HFFc6 (cell line): Measurements from ENCODE around the gene ERG. TPM values are rescaled to one million over a fixed set of nuclear protein-coding genes. Genes with fewer than 3 reads are reported as not detected.

Experiments
- DNase-seq: peaks from one replicate; pipeline ENCODE4 v3.0.0-alpha.2; 2018
- H3K27ac Mint-ChIP-seq: 2 replicates; pipeline ENCODE4 v1.8.0; 2020; ENCODE audit warnings: mild to moderate bottlenecking, mixed read lengths
- H3K27me3 Mint-ChIP-seq: 2 replicates; pipeline ENCODE4 v1.8.0; 2021; ENCODE audit warnings: mild to moderate bottlenecking, moderate library complexity, mixed read lengths; ENCODE audit not compliant: insufficient read depth
- H3K36me3 Mint-ChIP-seq: 2 replicates; pipeline ENCODE4 v1.8.0; 2021; ENCODE audit warnings: low read depth, mixed read lengths
- H3K4me1 Mint-ChIP-seq: 2 replicates; pipeline ENCODE4 v1.8.0; 2020; ENCODE audit warnings: low read depth, mixed read lengths
- H3K4me3 Mint-ChIP-seq: 2 replicates; pipeline ENCODE4 v1.8.0; 2020; ENCODE audit warnings: mild to moderate bottlenecking, moderate library complexity, mixed read lengths
- H3K9me3 Mint-ChIP-seq: 2 replicates; pipeline ENCODE4 v1.8.0; 2020; ENCODE audit warnings: mild to moderate bottlenecking, mixed read lengths
- total RNA-seq, 6 experiments: library from RNA; stranded (reverse); fragmentation: NEBNext Ultra II Directional; extraction: Animal tissue kit (Norgen Biotek cat#: 25700); gene quantifications; 2 replicates in 1 of 6; 3 replicates in 5 of 6; pipeline ENCODE4 v1.2.3, GENCODE V29; 2021
- TF ChIP-seq, protein P1 (sequence below): fragments of 200-600 bp; sonication (generic); IDR thresholded peaks from 2 replicates; pipeline ENCODE4 v1.5.0; 2021; ENCODE audit warnings: antibody characterized with exemption, mild to moderate bottlenecking

The ERG gene
- total RNA-seq, 6 experiments from 2014 or later = not detected

DNA sequence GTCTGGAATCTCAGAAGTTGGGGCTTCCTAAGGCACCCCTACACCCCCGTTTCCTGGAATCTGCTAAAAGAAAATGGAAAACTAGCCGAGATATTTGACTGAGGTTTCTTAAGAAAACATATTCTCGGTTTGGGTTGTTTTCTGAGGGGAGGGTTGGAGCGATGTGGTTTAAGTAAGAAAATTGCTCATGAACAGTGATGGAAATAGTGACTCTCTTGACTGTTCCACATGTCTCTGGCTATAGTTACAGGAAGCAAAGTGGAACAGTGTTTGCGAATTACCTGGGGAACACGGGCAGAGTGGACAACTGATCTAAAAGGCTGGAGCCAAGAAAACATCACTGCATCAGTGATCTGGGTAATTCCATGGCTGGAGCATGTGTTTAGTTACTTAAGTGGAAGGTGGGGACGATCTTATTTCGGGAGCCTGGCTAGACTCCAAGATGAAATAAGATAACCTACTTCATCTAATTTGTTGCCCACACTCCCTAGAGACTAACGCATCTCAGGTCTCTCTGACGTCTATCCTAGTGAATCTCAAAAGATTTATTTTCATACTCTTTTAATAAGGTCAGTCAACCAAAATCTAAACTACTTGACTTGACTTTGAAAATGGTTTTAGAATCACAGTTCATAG is 149.0 kb downstream of the ERG start:
- H3K27ac Mint-ChIP-seq = no peak overlapping the region
- no peaks in the 10 kb centered on the region for H3K9me3 Mint-ChIP-seq
- peaks cover 38% of the 10 kb centered on the region for H3K4me1 Mint-ChIP-seq
- no peak overlapping the region for H3K4me3 Mint-ChIP-seq
- TF ChIP-seq, protein P1, sequence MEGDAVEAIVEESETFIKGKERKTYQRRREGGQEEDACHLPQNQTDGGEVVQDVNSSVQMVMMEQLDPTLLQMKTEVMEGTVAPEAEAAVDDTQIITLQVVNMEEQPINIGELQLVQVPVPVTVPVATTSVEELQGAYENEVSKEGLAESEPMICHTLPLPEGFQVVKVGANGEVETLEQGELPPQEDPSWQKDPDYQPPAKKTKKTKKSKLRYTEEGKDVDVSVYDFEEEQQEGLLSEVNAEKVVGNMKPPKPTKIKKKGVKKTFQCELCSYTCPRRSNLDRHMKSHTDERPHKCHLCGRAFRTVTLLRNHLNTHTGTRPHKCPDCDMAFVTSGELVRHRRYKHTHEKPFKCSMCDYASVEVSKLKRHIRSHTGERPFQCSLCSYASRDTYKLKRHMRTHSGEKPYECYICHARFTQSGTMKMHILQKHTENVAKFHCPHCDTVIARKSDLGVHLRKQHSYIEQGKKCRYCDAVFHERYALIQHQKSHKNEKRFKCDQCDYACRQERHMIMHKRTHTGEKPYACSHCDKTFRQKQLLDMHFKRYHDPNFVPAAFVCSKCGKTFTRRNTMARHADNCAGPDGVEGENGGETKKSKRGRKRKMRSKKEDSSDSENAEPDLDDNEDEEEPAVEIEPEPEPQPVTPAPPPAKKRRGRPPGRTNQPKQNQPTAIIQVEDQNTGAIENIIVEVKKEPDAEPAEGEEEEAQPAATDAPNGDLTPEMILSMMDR = no peak
- no peak for DNase-seq
- peaks cover 3% of the 10 kb centered on the region for H3K27me3 Mint-ChIP-seq
- peaks cover 11% of the 10 kb centered on the region; the same call in 1 of the 2 replicates for H3K36me3 Mint-ChIP-seq

DNA sequence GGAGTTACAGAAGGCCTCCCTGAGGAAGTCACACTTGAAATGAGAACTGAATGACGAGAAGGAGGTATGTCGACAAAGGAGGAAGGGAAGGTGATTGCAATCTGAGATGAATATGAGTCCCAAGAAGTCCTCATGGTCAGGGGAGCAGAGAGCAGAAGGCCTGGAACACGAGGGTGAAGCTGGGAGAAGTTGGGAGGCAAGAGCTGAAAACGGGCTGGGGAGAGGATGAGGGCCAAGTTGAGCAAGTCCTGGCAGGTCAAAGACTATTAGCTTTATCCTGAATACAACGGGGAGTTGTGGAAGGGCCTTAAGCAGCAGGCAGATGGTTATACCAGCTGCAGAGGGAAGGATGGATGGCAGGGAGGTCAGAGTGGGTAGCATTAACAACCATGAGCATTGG is 152.0 kb downstream of the ERG start:
- Mint-ChIP-seq H3K36me3 (peaks cover 11% of the 10 kb centered on the region; the same call in 1 of the 2 replicates), H3K27ac (no peak overlapping the region), H3K4me1 (peaks cover 38% of the 10 kb centered on the region), H3K27me3 (peaks cover 3% of the 10 kb centered on the region; the same call in 1 of the 2 replicates), H3K4me3 (no peak overlapping the region), H3K9me3 (no peaks in the 10 kb centered on the region)
- TF ChIP-seq, protein P1 = no peak
- DNase-seq = no peak

DNA sequence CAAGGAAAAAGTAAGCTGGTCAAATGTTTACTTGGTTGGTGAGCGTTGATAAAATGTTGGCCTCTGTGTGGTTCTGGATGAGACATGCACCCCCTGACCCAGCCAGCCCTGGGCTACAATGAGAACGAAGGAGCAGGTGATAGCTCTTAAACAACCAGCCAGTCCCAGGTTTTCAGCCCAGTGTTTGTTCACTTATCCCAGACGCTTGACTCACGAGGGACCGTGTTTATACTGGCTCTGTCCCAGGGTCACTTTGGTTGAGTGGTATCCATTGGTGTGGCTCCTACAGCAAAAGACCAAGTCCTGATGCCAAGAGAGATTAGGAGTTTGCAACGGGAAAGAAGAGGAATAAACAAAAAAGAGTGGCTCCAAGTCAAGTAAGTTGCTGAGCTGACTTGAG is 154.6 kb downstream of the ERG start:
- Mint-ChIP-seq H3K4me3 (peak overlapping the region; percentile 5; the same call in 1 of the 2 replicates), H3K9me3 (no peaks in the 10 kb centered on the region), H3K36me3 (peaks cover 11% of the 10 kb centered on the region; the same call in 1 of the 2 replicates), H3K27ac (peak overlapping the region; percentile 7; the same call in 1 of the 2 replicates), H3K4me1 (peaks cover 21% of the 10 kb centered on the region), H3K27me3 (peaks cover 3% of the 10 kb centered on the region; the same call in 1 of the 2 replicates)
- TF ChIP-seq, protein P1 = no peak
- DNase-seq = peak; percentile 35

DNA sequence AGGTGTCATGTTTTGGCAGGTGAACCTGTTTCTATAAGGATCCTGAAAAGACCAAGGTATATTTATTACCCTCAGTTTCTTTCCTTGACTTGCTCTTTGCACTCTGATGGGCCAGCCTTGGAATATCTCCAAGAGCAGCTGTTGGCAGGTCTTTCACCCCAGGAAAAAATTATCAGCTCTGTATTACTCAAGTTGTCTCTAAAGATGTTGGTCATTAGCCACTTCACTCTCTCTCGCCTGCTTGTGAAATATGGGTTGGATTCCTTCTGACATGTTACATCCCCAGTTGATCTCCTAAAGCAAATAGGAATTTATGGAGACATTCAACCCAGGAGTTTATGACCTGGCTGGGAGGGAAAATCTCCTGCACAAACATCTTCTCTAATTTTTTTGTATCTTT is 155.5 kb downstream of the ERG start:
- Mint-ChIP-seq H3K27me3 (peaks cover 3% of the 10 kb centered on the region; the same call in 1 of the 2 replicates), H3K4me3 (no peak overlapping the region), H3K4me1 (peaks cover 21% of the 10 kb centered on the region), H3K36me3 (peaks cover 11% of the 10 kb centered on the region; the same call in 1 of the 2 replicates), H3K27ac (no peak overlapping the region), H3K9me3 (no peaks in the 10 kb centered on the region)
- no peak for DNase-seq
- TF ChIP-seq, protein P1 = no peak

DNA sequence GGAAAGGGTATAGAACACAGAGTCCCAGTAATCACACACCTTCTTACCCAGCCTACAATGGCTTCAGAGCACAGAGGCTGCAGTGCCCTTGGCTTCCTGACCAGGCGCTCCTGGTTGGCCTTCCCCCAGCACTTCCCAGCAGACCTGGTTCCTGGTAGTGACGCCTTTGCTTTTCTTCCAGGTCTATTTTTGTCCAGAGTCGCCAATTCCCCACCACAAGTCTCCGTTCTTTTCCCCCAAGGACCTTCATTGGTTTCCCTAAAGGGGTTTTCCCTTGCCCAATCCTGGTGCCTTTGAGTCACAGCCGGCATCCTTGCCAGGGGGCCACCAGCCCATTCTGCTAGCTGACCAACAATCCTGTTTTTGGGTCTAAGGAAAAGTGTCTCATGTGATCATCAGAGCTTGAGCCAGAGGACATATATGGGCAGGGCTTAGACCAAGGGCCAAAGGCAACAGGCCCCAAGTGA is 156.7 kb downstream of the ERG start:
- Mint-ChIP-seq H3K27me3 (peaks cover 3% of the 10 kb centered on the region; the same call in 1 of the 2 replicates), H3K4me3 (no peak overlapping the region), H3K27ac (no peak overlapping the region), H3K4me1 (peaks cover 21% of the 10 kb centered on the region), H3K9me3 (no peaks in the 10 kb centered on the region), H3K36me3 (peaks cover 5% of the 10 kb centered on the region; the same call in 1 of the 2 replicates)
- no peak for DNase-seq
- TF ChIP-seq, protein P1 = no peak
